SK-N-SH treated with all-trans-retinoic acid at 6 μM for 48 hours (cell line): ENCODE measurements around the gene DYSF.

Experiments
- ESRRG ChIP-seq: fragments of 250-450 bp; sonication (Bioruptor Pico); IDR thresholded peaks from 2 replicates; pipeline ENCODE4 v1.6.1; 2021; ENCODE audit warnings: mild to moderate bottlenecking
- TOX ChIP-seq: fragments of 250-450 bp; sonication (Bioruptor Pico); IDR thresholded peaks from 2 replicates; pipeline ENCODE4 v1.8.0; 2021; ENCODE audit warnings: mild to moderate bottlenecking, moderate library complexity, borderline replicate concordance
- ZFP3 ChIP-seq: fragments of 250-450 bp; sonication (Bioruptor Pico); IDR thresholded peaks from 2 replicates; pipeline ENCODE4 v1.5.0; 2020; ENCODE audit warnings: mild to moderate bottlenecking, moderate library complexity

GRCh38 chr2:71596011-71596410 is 142.7 kb downstream of the DYSF start:
- no peak for TF ChIP-seq ESRRG (CRISPR knock-in tag)
- no peak for TF ChIP-seq TOX (CRISPR knock-in tag)
- TF ChIP-seq ZFP3 (CRISPR knock-in tag): no peak
